ENCODE results near the gene PPFIA3. TPM values are rescaled to one million over a fixed set of nuclear protein-coding genes. Genes with fewer than 3 reads are reported as not detected.

Gene PPFIA3
- total RNA-seq, 1 experiment from 2014 or later, result 27.3 TPM

DNA sequence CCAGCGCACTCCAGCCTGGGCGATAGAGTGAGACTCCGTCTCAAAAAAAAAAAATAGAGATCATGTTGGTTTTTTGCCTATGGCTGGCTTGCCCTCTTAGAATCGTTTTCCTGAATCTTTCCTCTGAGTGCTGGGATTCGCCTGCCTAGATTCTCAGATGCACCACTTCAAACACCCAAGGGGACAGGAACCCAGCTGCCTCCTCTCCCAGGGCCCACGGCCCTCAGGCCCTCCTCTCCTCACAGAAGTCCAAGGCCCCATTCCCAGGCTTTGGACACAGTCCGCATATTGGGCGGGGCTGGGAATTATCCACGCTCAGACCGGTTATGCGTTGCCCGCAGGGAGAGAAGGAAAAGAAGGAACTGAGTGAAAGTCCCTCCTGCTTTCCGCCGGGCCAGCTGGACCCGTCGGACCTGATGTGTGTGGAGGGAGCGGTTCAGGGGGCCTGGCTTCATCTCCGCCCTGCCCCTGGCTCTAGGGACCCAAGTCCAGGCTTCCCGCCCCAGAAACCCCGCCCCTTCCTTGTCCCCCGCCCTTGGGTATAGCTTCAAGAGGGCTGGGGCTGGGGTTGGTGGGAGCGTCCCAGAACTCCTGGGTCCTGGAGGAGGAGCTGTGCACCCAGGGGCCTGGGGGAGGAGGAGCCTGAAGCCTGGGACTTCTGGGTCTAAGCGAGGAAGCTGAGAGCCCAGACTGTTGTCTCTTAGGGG lies 5.8 kb downstream of the PPFIA3 start:
- Mint-ChIP-seq H3K9me3 (no peaks in the 10 kb centered on the region), H3K4me1 (peaks cover 26% of the 10 kb centered on the region), H3K27me3 (ENCODE audit: low read depth) (peaks cover 80% of the 10 kb centered on the region), H3K4me3 (peak overlapping the region; percentile 66), H3K36me3 (no peaks in the 10 kb centered on the region), H3K27ac (peak overlapping the region; percentile 63; the same call in 1 of the 2 replicates)
- CTCF ChIA-PET, result interaction anchor here (0.5 to 2.2 kb wide), 15 partner anchors 11 to 694 kb away, joined by 3 to 26 read pairs (median 5); partner anchors contain the start of genes GYS1, LIN7B and RUVBL2
- peak; percentile 77 for DNase-seq (ENCODE audit: low spot score)
- TF ChIP-seq, protein P1, sequence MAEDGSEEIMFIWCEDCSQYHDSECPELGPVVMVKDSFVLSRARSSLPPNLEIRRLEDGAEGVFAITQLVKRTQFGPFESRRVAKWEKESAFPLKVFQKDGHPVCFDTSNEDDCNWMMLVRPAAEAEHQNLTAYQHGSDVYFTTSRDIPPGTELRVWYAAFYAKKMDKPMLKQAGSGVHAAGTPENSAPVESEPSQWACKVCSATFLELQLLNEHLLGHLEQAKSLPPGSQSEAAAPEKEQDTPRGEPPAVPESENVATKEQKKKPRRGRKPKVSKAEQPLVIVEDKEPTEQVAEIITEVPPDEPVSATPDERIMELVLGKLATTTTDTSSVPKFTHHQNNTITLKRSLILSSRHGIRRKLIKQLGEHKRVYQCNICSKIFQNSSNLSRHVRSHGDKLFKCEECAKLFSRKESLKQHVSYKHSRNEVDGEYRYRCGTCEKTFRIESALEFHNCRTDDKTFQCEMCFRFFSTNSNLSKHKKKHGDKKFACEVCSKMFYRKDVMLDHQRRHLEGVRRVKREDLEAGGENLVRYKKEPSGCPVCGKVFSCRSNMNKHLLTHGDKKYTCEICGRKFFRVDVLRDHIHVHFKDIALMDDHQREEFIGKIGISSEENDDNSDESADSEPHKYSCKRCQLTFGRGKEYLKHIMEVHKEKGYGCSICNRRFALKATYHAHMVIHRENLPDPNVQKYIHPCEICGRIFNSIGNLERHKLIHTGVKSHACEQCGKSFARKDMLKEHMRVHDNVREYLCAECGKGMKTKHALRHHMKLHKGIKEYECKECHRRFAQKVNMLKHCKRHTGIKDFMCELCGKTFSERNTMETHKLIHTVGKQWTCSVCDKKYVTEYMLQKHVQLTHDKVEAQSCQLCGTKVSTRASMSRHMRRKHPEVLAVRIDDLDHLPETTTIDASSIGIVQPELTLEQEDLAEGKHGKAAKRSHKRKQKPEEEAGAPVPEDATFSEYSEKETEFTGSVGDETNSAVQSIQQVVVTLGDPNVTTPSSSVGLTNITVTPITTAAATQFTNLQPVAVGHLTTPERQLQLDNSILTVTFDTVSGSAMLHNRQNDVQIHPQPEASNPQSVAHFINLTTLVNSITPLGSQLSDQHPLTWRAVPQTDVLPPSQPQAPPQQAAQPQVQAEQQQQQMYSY (CRISPR knock-in tag; IDR thresholded peaks at IDR 0.05), result peak; percentile 89
- TF ChIP-seq GTF2I (CRISPR knock-in tag; conservative IDR thresholded peaks at IDR 0.05) (no peak), SP1 (CRISPR knock-in tag; conservative IDR thresholded peaks at IDR 0.05) (peak; percentile 24; the same call in 1 of the 2 replicates)
- TF ChIP-seq, protein P2, sequence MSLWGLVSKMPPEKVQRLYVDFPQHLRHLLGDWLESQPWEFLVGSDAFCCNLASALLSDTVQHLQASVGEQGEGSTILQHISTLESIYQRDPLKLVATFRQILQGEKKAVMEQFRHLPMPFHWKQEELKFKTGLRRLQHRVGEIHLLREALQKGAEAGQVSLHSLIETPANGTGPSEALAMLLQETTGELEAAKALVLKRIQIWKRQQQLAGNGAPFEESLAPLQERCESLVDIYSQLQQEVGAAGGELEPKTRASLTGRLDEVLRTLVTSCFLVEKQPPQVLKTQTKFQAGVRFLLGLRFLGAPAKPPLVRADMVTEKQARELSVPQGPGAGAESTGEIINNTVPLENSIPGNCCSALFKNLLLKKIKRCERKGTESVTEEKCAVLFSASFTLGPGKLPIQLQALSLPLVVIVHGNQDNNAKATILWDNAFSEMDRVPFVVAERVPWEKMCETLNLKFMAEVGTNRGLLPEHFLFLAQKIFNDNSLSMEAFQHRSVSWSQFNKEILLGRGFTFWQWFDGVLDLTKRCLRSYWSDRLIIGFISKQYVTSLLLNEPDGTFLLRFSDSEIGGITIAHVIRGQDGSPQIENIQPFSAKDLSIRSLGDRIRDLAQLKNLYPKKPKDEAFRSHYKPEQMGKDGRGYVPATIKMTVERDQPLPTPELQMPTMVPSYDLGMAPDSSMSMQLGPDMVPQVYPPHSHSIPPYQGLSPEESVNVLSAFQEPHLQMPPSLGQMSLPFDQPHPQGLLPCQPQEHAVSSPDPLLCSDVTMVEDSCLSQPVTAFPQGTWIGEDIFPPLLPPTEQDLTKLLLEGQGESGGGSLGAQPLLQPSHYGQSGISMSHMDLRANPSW (CRISPR knock-in tag; conservative IDR thresholded peaks at IDR 0.05; ENCODE audit: low read depth), result no peak
- TF ChIP-seq, protein P3, sequence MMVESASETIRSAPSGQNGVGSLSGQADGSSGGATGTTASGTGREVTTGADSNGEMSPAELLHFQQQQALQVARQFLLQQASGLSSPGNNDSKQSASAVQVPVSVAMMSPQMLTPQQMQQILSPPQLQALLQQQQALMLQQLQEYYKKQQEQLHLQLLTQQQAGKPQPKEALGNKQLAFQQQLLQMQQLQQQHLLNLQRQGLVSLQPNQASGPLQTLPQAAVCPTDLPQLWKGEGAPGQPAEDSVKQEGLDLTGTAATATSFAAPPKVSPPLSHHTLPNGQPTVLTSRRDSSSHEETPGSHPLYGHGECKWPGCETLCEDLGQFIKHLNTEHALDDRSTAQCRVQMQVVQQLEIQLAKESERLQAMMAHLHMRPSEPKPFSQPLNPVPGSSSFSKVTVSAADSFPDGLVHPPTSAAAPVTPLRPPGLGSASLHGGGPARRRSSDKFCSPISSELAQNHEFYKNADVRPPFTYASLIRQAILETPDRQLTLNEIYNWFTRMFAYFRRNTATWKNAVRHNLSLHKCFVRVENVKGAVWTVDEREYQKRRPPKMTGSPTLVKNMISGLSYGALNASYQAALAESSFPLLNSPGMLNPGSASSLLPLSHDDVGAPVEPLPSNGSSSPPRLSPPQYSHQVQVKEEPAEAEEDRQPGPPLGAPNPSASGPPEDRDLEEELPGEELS (CRISPR knock-in tag; IDR thresholded peaks at IDR 0.05), result 0 out of 2 replicates have a peak, but pooled peaks have one; percentile 31
- peak; percentile 35 for ATAC-seq
- POLR2A ChIA-PET, result interaction anchor here (0.6 to 1.4 kb wide), 5 partner anchors 11 to 419 kb away, joined by 3 to 7 read pairs (median 4); partner anchors contain the start of gene LIN7B

DNA sequence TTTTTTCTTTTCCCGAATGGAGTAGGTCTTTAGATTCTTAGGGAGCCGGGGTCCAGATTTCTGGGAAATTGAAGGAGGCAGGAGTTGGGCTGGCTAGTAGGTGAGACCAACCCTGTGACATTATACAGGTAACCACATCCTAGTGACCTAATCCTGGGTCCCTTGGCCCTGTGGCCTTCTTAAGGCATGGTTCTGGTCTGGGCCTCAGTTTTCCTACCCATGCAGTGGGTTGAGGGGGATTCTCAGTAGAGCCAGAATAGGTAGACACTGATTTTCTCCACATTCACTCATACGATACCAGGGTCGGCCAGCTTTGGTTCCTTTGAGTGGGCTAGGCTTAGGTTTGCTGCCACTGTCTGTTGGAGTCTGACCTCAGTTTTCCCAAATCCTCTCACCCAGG lies 7.2 kb downstream of the PPFIA3 start:
- peak overlapping the region; percentile 39; the same call in 1 of the 2 replicates for H3K4me3 Mint-ChIP-seq
- POLR2A ChIA-PET, result no interaction called here
- TF ChIP-seq, protein P4, sequence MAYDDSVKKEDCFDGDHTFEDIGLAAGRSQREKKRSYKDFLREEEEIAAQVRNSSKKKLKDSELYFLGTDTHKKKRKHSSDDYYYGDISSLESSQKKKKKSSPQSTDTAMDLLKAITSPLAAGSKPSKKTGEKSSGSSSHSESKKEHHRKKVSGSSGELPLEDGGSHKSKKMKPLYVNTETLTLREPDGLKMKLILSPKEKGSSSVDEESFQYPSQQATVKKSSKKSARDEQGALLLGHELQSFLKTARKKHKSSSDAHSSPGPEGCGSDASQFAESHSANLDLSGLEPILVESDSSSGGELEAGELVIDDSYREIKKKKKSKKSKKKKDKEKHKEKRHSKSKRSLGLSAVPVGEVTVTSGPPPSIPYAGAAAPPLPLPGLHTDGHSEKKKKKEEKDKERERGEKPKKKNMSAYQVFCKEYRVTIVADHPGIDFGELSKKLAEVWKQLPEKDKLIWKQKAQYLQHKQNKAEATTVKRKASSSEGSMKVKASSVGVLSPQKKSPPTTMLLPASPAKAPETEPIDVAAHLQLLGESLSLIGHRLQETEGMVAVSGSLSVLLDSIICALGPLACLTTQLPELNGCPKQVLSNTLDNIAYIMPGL (CRISPR knock-in tag; IDR thresholded peaks at IDR 0.05), result no peak
- TF ChIP-seq CREB1 (CRISPR knock-in tag; IDR thresholded peaks at IDR 0.05) (no peak), HMGA2 (CRISPR knock-in tag; IDR thresholded peaks at IDR 0.05) (no peak), ELF4 (CRISPR knock-in tag; IDR thresholded peaks at IDR 0.05; ENCODE audit: low read depth) (no peak), JAZF1 (CRISPR knock-in tag; IDR thresholded peaks at IDR 0.05) (no peak), MXD4 (CRISPR knock-in tag; IDR thresholded peaks at IDR 0.05; ENCODE audit: borderline replicate concordance) (no peak), FOXP1 (CRISPR knock-in tag; IDR thresholded peaks at IDR 0.05; ENCODE audit: borderline replicate concordance) (no peak)
- TF ChIP-seq, protein P5, sequence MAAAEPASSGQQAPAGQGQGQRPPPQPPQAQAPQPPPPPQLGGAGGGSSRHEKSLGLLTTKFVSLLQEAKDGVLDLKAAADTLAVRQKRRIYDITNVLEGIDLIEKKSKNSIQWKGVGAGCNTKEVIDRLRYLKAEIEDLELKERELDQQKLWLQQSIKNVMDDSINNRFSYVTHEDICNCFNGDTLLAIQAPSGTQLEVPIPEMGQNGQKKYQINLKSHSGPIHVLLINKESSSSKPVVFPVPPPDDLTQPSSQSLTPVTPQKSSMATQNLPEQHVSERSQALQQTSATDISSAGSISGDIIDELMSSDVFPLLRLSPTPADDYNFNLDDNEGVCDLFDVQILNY (CRISPR knock-in tag; IDR thresholded peaks at IDR 0.05), result no peak
- TF ChIP-seq, protein P6, sequence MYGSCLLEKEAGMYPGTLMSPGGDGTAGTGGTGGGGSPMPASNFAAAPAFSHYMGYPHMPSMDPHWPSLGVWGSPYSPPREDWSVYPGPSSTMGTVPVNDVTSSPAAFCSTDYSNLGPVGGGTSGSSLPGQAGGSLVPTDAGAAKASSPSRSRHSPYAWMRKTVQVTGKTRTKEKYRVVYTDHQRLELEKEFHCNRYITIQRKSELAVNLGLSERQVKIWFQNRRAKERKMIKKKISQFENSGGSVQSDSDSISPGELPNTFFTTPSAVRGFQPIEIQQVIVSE (CRISPR knock-in tag; IDR thresholded peaks at IDR 0.05; ENCODE audit: borderline replicate concordance), result no peak
- TF ChIP-seq, protein P7, sequence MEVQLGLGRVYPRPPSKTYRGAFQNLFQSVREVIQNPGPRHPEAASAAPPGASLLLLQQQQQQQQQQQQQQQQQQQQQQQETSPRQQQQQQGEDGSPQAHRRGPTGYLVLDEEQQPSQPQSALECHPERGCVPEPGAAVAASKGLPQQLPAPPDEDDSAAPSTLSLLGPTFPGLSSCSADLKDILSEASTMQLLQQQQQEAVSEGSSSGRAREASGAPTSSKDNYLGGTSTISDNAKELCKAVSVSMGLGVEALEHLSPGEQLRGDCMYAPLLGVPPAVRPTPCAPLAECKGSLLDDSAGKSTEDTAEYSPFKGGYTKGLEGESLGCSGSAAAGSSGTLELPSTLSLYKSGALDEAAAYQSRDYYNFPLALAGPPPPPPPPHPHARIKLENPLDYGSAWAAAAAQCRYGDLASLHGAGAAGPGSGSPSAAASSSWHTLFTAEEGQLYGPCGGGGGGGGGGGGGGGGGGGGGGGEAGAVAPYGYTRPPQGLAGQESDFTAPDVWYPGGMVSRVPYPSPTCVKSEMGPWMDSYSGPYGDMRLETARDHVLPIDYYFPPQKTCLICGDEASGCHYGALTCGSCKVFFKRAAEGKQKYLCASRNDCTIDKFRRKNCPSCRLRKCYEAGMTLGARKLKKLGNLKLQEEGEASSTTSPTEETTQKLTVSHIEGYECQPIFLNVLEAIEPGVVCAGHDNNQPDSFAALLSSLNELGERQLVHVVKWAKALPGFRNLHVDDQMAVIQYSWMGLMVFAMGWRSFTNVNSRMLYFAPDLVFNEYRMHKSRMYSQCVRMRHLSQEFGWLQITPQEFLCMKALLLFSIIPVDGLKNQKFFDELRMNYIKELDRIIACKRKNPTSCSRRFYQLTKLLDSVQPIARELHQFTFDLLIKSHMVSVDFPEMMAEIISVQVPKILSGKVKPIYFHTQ (CRISPR knock-in tag; IDR thresholded peaks at IDR 0.05), result no peak

More for the DNA sequence above, 7.2 kb downstream of the PPFIA3 start:
- H3K27ac Mint-ChIP-seq, result no peak overlapping the region
- no peaks in the 10 kb centered on the region for H3K9me3 Mint-ChIP-seq
- CTCF ChIA-PET, result interaction anchor here (1.8 to 2.1 kb wide), 2 partner anchors 12 to 72 kb away, joined by 10 to 17 read pairs; partner anchors contain the start of gene LIN7B
- no peak for DNase-seq (ENCODE audit: low spot score)
- ATAC-seq, result no peak
- peaks cover 21% of the 10 kb centered on the region for H3K4me1 Mint-ChIP-seq
- H3K36me3 Mint-ChIP-seq, result no peaks in the 10 kb centered on the region
- peaks cover 68% of the 10 kb centered on the region for H3K27me3 Mint-ChIP-seq (ENCODE audit: low read depth)
